Activated naive CD4-positive, alpha-beta T cell treated with anti-CD3 and anti-CD28 coated beads, Interleukin-2, amount 50 U/mL, for 72 hours (primary cell): ENCODE results near the gene NUTM2B. TPM values are rescaled to one million over a fixed set of nuclear protein-coding genes. Genes with fewer than 3 reads are reported as not detected.
"Not testable (repeated sequence)": the region's sequence is repeated elsewhere in the genome, so short reads cannot be mapped to it uniquely, and the experiment has no call there.

Experiments
- ATAC-seq, 2 donors: fragments of 150-1000 bp; cut with Tn5 transposase; 2 replicates each; pipeline ENCODE4 v1.10.0; 2021; ENCODE audit warnings: mild to moderate bottlenecking in 2 of 2, moderate library complexity in 2 of 2
- DNase-seq, 2 donors: peaks; one replicate each; pipeline ENCODE4 v3.0.0; 2021 to 2022; ENCODE audit warnings: low spot score in 2 of 2
- H3K27ac Mint-ChIP-seq, 2 donors: one replicate each; pipeline ENCODE4 v1.8.0; 2022; ENCODE audit warnings: mild to moderate bottlenecking in 2 of 2, mixed read lengths in 2 of 2
- H3K36me3 Mint-ChIP-seq, 2 donors: one replicate each; pipeline ENCODE4 v1.8.0; 2022; ENCODE audit warnings: mixed read lengths in 2 of 2
- H3K9me3 Mint-ChIP-seq, 2 donors: one replicate each; pipeline ENCODE4 v1.8.0; 2022; ENCODE audit warnings: mixed read lengths in 2 of 2
- total RNA-seq, 2 donors: library from RNA; stranded (reverse); gene quantifications; one replicate each; pipeline ENCODE4 v1.2.3, GENCODE V29; 2022

NUTM2B gene
- under 1 TPM; 0.11 to 0.68 TPM for total RNA-seq

DNA sequence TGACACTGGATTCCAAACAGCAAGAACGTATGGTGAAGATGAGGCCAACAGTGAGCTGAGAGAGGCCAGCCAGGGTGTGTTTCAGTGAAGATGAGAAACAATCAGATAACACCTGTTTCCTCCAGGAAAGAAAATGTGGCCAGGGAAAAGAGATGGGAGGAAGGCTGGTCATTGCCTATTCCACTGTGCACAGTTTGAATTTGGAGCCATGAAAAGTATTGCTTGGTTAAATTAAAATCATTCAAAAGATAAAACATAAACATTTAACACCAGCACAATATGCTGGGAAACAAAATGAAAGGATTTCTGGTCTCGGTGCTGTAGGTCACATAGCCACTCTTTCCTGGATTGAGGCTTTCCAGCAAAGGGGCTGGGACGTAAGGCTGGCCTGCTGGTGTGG, at the start of gene NUTM2B:
TSS of gene NUTM2B (plus strand) at position 301 of the 400 bp plus-strand sequence. CDS start 383 bp downstream, outside the sequence.
- H3K9me3 Mint-ChIP-seq, H3K36me3 Mint-ChIP-seq, ATAC-seq, H3K27ac Mint-ChIP-seq, DNase-seq: not testable (repeated sequence)

DNA sequence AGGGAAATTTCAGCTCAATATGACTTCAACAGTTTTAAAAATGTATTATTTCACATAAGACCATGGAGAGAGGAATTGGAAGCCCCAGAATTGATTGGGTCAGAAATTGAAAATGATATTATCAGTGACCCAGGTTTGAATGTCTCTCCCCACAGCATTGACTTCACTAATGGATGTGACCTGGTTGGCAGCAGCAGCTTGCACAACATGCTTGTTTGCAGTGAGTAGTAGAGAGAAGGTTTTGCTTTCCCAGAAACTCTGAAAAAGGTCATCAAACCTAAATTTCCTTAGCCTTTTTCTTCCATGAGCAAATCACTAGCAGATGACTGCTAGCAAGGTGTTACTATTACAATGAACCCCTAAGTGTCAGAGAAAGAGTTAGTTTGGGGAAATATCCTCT, 39.7 kb upstream of the NUTM2B start:
- not testable (repeated sequence) for H3K27ac Mint-ChIP-seq, H3K36me3 Mint-ChIP-seq, H3K9me3 Mint-ChIP-seq, DNase-seq, ATAC-seq

DNA sequence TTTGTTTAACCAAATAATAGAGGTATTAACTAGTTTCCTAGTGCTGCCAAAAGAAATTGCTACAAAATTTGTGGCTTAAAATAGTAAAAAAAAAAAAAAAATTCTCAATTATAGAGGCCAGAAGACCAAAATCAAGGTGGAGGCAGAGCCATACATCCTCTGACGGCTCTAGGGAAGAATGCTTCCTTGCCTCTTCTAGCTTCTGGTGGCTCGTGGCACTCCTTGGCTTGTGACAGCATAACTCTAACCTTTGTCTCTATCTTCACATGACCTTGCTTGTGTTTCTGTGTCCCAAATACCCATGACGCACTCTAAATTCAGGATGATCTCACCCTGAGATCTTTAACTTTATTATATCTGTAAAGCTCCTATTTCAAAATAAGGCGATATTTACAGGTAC, 38.3 kb upstream of the NUTM2B start:
- DNase-seq, H3K36me3 Mint-ChIP-seq, H3K27ac Mint-ChIP-seq, H3K9me3 Mint-ChIP-seq, ATAC-seq: not testable (repeated sequence)

DNA sequence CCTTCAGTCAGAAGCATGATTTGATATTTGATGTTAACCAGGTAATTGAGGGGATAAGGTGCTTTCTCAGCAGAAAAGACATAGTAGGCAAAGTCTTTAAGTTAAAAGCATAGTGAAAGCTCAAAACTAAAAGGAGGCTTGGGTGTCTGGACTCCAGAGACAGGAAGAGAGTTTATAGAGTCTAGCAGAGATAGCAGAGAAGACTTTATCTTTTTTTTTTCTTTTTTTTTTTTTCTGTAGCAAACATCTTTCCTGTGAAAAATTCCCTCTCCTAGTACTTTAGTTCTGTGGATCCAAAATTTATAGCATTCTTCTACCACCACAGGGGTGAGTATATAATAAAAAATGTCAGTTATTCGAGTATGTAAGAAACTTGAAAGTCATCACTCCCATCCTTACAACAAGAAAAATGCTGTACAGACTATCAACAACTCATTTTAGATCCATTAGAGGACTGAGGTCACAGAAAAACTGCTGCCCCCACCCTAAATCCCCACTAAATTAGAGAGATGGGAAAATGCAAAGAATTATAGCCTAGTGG, 33.7 kb upstream of the NUTM2B start:
- H3K36me3 Mint-ChIP-seq, ATAC-seq, H3K9me3 Mint-ChIP-seq, DNase-seq, H3K27ac Mint-ChIP-seq: not testable (repeated sequence)

- peak; percentile 71 to 94 for ATAC-seq
- H3K9me3 Mint-ChIP-seq, H3K27ac Mint-ChIP-seq, DNase-seq, H3K36me3 Mint-ChIP-seq: not testable (repeated sequence)
Measured at GRCh38 chr10:79674878-79675277, 28.1 kb upstream of the NUTM2B start.

DNA sequence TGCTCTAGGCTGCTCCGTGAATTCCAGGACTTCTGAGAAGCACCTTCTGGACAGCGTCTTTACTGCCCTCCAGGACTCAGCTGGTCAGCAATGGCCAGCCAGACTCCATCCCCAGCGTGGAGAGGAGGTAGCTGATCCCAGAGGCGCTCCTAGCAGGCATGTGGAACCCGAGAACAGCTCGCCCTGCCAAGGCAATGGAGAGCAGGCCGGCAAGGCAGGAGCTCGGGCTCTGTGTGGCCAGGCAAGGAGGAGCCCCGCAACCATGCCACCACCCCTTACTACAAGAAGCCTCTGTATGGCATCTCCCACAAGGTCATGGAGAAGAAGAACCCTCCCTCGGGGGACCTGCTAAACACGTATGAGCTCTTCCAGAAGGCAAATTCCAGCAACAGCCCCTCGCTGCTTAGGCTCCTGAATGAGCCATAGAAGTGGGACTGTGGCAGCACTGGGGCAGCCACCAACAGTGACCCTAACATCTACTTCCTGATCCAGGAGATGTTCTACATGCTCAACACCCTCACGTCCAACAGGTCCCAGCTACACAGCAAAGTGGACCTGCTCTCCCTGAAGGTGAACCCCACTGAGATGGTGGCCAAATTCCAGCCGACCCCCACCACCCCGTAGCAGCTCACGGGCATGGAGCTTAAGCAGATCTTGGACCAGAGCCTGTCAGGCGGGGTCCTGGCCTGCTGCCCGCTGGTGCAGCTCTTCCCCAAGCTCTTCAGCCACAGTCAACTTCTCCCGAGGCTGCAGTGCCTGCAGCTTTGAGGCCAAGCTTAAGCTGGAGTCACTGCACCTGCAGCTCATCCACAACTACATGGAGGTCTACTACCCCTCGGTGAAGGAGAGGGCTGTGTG, 19.8 kb upstream of the NUTM2B start:
- H3K9me3 Mint-ChIP-seq, H3K27ac Mint-ChIP-seq, H3K36me3 Mint-ChIP-seq, DNase-seq, ATAC-seq: not testable (repeated sequence)

- H3K36me3 Mint-ChIP-seq, H3K9me3 Mint-ChIP-seq, H3K27ac Mint-ChIP-seq, DNase-seq, ATAC-seq: not testable (repeated sequence)
Measured at GRCh38 chr10:79683884-79684720, 18.9 kb upstream of the NUTM2B start.

GRCh38 chr10:79685044-79685685, 17.9 kb upstream of the NUTM2B start:
- DNase-seq (peak in 1 of 2 donors; percentile 66), ATAC-seq (peak; percentile 61 to 100)
- not testable (repeated sequence) for H3K36me3 Mint-ChIP-seq, H3K27ac Mint-ChIP-seq, H3K9me3 Mint-ChIP-seq

DNA sequence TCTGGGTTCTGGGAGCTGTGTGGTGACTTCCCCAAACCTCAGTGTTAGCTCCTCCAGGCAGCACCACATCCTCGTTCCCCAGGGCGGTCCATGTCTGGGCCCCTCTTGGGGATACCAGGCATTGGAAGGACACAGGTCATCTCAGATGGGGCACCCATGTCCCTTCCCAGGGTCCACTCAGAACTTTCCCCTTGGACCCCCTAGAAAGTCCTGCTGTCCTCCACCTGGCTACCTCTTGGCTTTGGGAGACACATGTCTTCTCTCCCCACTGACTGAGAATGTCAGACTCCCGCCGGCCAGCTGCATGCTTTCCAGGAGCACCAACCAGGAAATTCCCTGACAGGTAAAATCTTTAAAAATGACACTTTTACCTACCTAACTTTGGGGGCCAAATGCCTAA, 16.4 kb upstream of the NUTM2B start:
- not testable (repeated sequence) for DNase-seq, H3K36me3 Mint-ChIP-seq, H3K27ac Mint-ChIP-seq, ATAC-seq, H3K9me3 Mint-ChIP-seq

- DNase-seq, H3K36me3 Mint-ChIP-seq, H3K27ac Mint-ChIP-seq, ATAC-seq, H3K9me3 Mint-ChIP-seq: not testable (repeated sequence)
Measured at GRCh38 chr10:79687406-79688150, 15.4 kb upstream of the NUTM2B start.

DNA sequence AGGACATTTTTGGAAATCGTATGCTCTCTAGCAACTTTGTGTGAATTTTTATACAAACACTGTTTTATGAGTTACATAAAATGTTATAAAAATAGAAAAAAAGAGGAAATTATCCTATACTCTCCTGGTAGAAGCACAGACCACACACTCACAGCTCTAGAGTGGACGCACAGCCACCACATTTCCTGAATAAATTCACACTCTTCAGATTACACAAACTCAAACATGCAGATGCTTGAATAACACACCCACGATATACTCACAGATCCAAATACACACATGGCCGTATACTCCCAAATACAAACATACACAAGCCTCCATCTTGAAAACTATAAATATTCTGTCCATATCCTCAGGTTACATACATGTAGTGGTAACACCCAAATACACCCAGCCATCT, 14.2 kb upstream of the NUTM2B start:
- DNase-seq, ATAC-seq, H3K36me3 Mint-ChIP-seq, H3K9me3 Mint-ChIP-seq, H3K27ac Mint-ChIP-seq: not testable (repeated sequence)

GRCh38 chr10:79696596-79696995, 6.4 kb upstream of the NUTM2B start:
- DNase-seq, H3K36me3 Mint-ChIP-seq: not testable (repeated sequence)

GRCh38 chr10:79697141-79697540, 5.9 kb upstream of the NUTM2B start:
- DNase-seq, H3K36me3 Mint-ChIP-seq, H3K27ac Mint-ChIP-seq, H3K9me3 Mint-ChIP-seq: not testable (repeated sequence)
- peak in 1 of 2 donors; percentile 57 for ATAC-seq

More at GRCh38 chr10:79696596-79696995, 6.4 kb upstream of the NUTM2B start:
- H3K27ac Mint-ChIP-seq, ATAC-seq, H3K9me3 Mint-ChIP-seq: not testable (repeated sequence)

GRCh38 chr10:79700381-79700944, 2.6 kb upstream of the NUTM2B start:
- not testable (repeated sequence) for H3K27ac Mint-ChIP-seq, H3K9me3 Mint-ChIP-seq, H3K36me3 Mint-ChIP-seq, ATAC-seq, DNase-seq

- H3K9me3 Mint-ChIP-seq, ATAC-seq, H3K36me3 Mint-ChIP-seq, H3K27ac Mint-ChIP-seq, DNase-seq: not testable (repeated sequence)
Measured at GRCh38 chr10:79707017-79707416, 4.0 kb downstream of the NUTM2B start.

DNA sequence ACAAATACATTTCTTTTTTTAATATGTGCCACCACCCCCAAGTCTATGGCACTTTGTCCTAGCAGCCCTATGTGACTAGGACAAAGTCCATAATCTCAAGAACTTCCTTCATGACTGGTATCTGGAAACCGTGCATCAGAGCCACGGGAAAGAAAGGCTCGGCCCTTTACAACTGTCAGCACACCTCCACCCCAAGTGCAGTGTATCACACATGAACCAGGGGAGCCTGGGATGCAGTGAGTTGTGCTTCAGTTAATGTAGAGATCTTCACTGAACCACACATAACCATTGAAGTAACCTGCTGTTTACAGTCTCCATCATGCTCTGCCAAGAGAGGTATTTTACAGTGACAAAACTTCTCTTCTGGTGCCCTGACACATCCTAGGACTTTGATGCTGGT, 11.9 kb downstream of the NUTM2B start:
- DNase-seq, H3K36me3 Mint-ChIP-seq, ATAC-seq, H3K9me3 Mint-ChIP-seq, H3K27ac Mint-ChIP-seq: not testable (repeated sequence)
